RWPE2 (cell line): ENCODE data around the gene PRR36.

ENCODE experiments used
- ATAC-seq: fragments of 200-7000 bp; cut with Tn5 transposase; 3 replicates; pipeline ENCODE4 v1.9.1; 2021; ENCODE audit warnings: low read depth
- DNase-seq: peaks from one replicate; pipeline ENCODE4 v3.0.0-alpha.2; 2020; ENCODE audit warnings: low spot score
- H3K27ac ChIP-seq: fragments of 450-650 bp; 2 replicates; pipeline ENCODE4 v1.5.1; 2017; ENCODE audit warnings: mild to moderate bottlenecking; ENCODE audit not compliant: poor library complexity, severe bottlenecking
- H3K27me3 ChIP-seq: fragments of 250-450 bp; sonication (Bioruptor Pico); 2 replicates; pipeline ENCODE4 v1.5.1; 2021; ENCODE audit warnings: mild to moderate bottlenecking, moderate library complexity; ENCODE audit not compliant: insufficient read depth, poor library complexity, severe bottlenecking
- H3K36me3 ChIP-seq: fragments of 250-450 bp; sonication (Bioruptor Pico); 2 replicates; pipeline ENCODE4 v1.5.1; 2020; ENCODE audit warnings: low read depth, mild to moderate bottlenecking, moderate library complexity
- H3K4me1 ChIP-seq: fragments of 250-450 bp; sonication (Bioruptor Pico); 2 replicates; pipeline ENCODE4 v1.5.1; 2021; ENCODE audit warnings: mild to moderate bottlenecking, moderate library complexity; ENCODE audit not compliant: insufficient read depth, poor library complexity, severe bottlenecking
- H3K4me3 ChIP-seq: fragments of 250-450 bp; sonication (Bioruptor Pico); 2 replicates; pipeline ENCODE4 v1.5.1; 2021; ENCODE audit warnings: mild to moderate bottlenecking, moderate library complexity; ENCODE audit not compliant: severe bottlenecking
- H3K9me3 ChIP-seq: fragments of 250-450 bp; sonication (Bioruptor Pico); 2 replicates; pipeline ENCODE4 v1.5.1; 2021; ENCODE audit warnings: mild to moderate bottlenecking, moderate library complexity; ENCODE audit not compliant: severe bottlenecking
- TF ChIP-seq, protein P1 (sequence below): fragments of 450-650 bp; IDR thresholded peaks from one replicate; pipeline ENCODE4 v1.5.1; 2017; ENCODE audit warnings: mild to moderate bottlenecking, moderate library complexity; ENCODE audit not compliant: poor library complexity, severe bottlenecking

PRR36 gene

DNA sequence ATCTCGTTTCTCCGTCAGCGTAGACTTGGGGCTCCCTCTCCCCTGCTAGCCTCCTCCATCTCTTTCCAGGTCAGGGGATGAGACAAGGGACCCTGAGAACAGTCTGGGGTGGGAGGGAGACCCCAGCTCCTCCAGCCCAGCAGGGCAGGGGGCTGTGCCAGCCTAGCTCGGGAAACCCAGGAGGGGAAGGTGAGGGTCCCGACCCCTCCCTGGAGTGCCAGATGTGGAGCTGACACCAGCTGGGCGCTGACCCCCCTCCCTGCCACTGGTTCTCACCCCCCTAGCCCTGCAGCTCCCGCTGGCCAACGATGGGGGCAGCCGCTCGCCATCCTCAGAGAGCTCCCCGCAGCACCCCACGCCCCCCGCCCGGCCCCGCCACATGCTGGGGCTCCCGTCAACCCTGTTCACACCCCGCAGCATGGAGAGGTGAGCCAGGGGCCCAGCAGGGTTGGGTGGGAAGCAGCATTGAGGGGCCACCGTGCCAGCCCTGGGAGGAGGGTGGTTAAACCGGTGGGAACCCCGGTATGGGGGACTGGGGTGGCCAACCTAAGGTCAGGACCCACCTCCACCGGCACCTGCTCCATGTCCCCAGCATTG lies 35.4 kb upstream of the PRR36 start:
- Histone ChIP-seq H3K36me3 (peaks cover 33% of the 10 kb centered on the region), H3K9me3 (no peaks in the 10 kb centered on the region), H3K4me3 (no peak overlapping the region), H3K4me1 (peaks cover 5% of the 10 kb centered on the region), H3K27me3 (no peaks in the 10 kb centered on the region), H3K27ac (no peak overlapping the region)
- DNase-seq (no peak), ATAC-seq (no peak)
- TF ChIP-seq, protein P1, sequence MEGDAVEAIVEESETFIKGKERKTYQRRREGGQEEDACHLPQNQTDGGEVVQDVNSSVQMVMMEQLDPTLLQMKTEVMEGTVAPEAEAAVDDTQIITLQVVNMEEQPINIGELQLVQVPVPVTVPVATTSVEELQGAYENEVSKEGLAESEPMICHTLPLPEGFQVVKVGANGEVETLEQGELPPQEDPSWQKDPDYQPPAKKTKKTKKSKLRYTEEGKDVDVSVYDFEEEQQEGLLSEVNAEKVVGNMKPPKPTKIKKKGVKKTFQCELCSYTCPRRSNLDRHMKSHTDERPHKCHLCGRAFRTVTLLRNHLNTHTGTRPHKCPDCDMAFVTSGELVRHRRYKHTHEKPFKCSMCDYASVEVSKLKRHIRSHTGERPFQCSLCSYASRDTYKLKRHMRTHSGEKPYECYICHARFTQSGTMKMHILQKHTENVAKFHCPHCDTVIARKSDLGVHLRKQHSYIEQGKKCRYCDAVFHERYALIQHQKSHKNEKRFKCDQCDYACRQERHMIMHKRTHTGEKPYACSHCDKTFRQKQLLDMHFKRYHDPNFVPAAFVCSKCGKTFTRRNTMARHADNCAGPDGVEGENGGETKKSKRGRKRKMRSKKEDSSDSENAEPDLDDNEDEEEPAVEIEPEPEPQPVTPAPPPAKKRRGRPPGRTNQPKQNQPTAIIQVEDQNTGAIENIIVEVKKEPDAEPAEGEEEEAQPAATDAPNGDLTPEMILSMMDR: no peak

DNA sequence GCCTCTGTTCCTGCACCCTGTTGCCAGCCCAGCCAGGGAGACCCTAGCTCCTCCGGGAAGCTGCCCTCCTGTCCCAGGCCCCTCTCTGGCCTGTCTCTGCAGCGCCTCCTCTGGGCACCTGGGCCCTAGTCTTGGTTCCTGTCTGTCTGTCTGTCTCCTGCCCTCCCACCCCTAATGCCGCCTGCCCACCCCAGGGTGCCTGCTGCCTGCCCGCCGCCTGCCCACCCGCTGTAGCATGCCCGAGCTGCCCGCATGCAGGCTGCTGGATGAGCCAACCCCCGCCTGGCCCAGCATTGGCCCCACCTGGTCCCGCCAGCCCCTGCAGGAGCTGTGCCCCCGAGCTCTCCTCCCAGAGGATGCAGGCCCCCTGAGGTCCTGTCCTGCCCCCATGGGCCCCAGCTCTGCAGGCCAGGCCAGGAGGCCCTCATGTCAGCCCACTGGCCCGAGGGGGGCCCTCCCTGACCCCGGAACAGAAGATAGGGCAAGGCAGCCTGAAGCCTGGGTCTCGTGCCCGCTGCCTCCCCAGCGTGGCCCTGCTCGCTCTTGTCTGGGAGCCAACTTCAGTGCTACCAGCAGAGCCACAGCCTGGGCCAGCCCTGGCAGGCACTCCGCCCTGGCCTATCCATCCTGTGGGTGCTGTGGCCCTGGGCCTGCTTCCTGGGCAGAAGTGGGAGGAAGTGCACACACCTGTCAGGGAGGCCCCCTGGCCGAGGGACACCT lies 34.7 kb upstream of the PRR36 start:
- no peaks in the 10 kb centered on the region for H3K9me3 ChIP-seq
- DNase-seq (no peak), ATAC-seq (0 out of 3 replicates have a peak, but pooled peaks have one; percentile 16)
- TF ChIP-seq, protein P1: no peak
- no peak overlapping the region for H3K4me3 ChIP-seq
- peaks cover 33% of the 10 kb centered on the region for H3K36me3 ChIP-seq
- no peak overlapping the region for H3K27ac ChIP-seq
- H3K4me1 ChIP-seq: peaks cover 5% of the 10 kb centered on the region
- no peaks in the 10 kb centered on the region for H3K27me3 ChIP-seq

DNA sequence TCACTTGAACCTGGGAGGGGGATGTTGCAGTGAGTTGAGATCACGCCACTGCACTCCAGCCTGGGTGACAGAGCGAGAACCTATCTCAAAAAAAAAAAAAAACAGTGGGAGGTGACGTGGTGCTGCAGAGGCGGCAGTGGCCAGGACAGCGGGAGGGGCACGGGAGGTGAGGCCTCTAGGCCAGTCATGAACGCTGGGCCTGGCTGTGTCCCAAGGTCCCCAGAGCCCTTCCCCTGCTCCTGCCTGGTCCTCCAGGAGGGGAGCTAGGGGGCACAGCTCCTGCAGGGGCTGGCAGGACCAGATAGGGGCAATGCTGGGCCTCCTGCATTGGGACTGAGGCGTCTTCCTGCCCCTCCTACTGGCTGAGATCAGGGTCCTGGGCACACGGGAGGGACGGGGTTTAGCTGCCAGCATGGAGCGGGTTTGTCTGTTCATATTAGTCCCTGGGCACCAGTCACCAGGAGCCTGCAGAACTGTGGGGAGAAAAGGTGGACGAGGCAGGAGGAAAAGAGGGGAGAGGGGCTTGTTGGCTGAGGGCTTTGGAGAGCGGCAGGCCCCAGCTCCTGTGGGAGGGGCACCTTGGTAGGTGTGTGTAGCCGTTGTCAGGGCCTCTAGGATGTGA lies 34.0 kb upstream of the PRR36 start:
- TF ChIP-seq, protein P1: no peak

DNA sequence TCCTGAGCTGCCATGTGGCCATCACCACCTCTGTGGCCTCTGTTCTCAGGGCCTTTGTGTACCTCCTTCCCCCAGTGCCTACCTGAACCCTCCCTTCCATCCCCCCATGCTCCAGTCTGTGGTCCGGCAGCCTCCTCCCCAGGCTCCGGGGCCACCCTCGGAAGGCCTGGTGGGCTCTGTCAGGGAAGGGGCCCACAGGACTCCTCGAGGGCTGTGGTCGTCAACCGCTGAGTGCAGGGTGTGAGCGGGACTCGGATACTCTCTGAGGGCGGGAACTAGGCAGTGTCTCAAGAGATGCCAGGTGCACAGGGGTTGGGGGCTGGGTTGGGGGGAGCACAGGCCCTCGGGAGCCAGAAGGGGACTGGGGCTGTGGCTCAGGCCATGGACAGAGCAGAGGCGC lies 33.4 kb upstream of the PRR36 start:
- Histone ChIP-seq H3K4me3 (no peak overlapping the region), H3K27ac (no peak overlapping the region), H3K4me1 (peaks cover 5% of the 10 kb centered on the region), H3K36me3 (peaks cover 33% of the 10 kb centered on the region), H3K27me3 (no peaks in the 10 kb centered on the region), H3K9me3 (no peaks in the 10 kb centered on the region)
- ATAC-seq (no peak), DNase-seq (peak; percentile 47)
- TF ChIP-seq, protein P1: no peak

More for the DNA sequence above, 34.0 kb upstream of the PRR36 start:
- H3K4me1 ChIP-seq: peaks cover 5% of the 10 kb centered on the region
- H3K27me3 ChIP-seq: no peaks in the 10 kb centered on the region
- H3K4me3 ChIP-seq: no peak overlapping the region
- no peak for DNase-seq
- peaks cover 33% of the 10 kb centered on the region for H3K36me3 ChIP-seq
- no peak for ATAC-seq
- no peak overlapping the region for H3K27ac ChIP-seq
- H3K9me3 ChIP-seq: no peaks in the 10 kb centered on the region
